HEK293 (cell line): ENCODE measurements around the gene RAB11B.

Experiments used
- BCL11B ChIP-seq: fragments of 450-650 bp; formaldehyde crosslinking; IDR thresholded peaks from 2 replicates; pipeline ENCODE4 v1.5.1; 2016; ENCODE audit warnings: low read depth, missing biosample characterization, missing genetic modification characterization
- FEZF1 ChIP-seq: fragments of 450-650 bp; formaldehyde crosslinking; IDR thresholded peaks from 2 replicates; pipeline ENCODE4 v1.5.1; 2016; ENCODE audit warnings: missing biosample characterization, missing genetic modification characterization
- GFI1B ChIP-seq: fragments of 450-650 bp; formaldehyde crosslinking; IDR thresholded peaks from 2 replicates; pipeline ENCODE4 v1.5.1; 2016; ENCODE audit warnings: missing biosample characterization, missing genetic modification characterization
- REST ChIP-seq: fragments of 450-650 bp; formaldehyde crosslinking; IDR thresholded peaks from 2 replicates; pipeline ENCODE4 v1.5.1; 2016; ENCODE audit warnings: missing biosample characterization, missing genetic modification characterization
- TSHZ1 ChIP-seq: fragments of 450-650 bp; formaldehyde crosslinking; IDR thresholded peaks from 2 replicates; pipeline ENCODE4 v1.5.1; 2016; ENCODE audit warnings: missing biosample characterization, missing genetic modification characterization, borderline replicate concordance
- ZBTB1 ChIP-seq: fragments of 450-650 bp; formaldehyde crosslinking; IDR thresholded peaks from 2 replicates; pipeline ENCODE4 v1.5.1; 2016; ENCODE audit warnings: missing biosample characterization, missing genetic modification characterization
- ZBTB8A ChIP-seq: fragments of 450-650 bp; formaldehyde crosslinking; IDR thresholded peaks from 2 replicates; pipeline ENCODE4 v1.5.1; 2016; ENCODE audit warnings: missing biosample characterization, missing genetic modification characterization
- ZEB2 ChIP-seq: fragments of 450-650 bp; formaldehyde crosslinking; IDR thresholded peaks from 2 replicates; pipeline ENCODE4 v1.5.1; 2016; ENCODE audit warnings: missing biosample characterization, missing genetic modification characterization
- ZFHX2 ChIP-seq: fragments of 450-650 bp; formaldehyde crosslinking; conservative IDR thresholded peaks from 2 replicates; pipeline ENCODE4 v1.5.1; 2016; ENCODE audit warnings: missing biosample characterization, missing genetic modification characterization
- ZNF140 ChIP-seq: fragments of 450-650 bp; formaldehyde crosslinking; IDR thresholded peaks from 2 replicates; pipeline ENCODE4 v1.5.1; 2016; ENCODE audit warnings: missing biosample characterization, missing genetic modification characterization
- ZNF239 ChIP-seq: fragments of 450-650 bp; formaldehyde crosslinking; IDR thresholded peaks from 2 replicates; pipeline ENCODE4 v1.5.1; 2016; ENCODE audit warnings: missing biosample characterization, missing genetic modification characterization
- ZNF248 ChIP-seq: fragments of 450-650 bp; formaldehyde crosslinking; IDR thresholded peaks from 2 replicates; pipeline ENCODE4 v1.5.1; 2017; ENCODE audit warnings: missing biosample characterization, missing genetic modification characterization
- ZNF274 ChIP-seq, 2 experiments: fragments of 200-500 bp in 1 of 2; fragments of 450-650 bp in 1 of 2; sonication (Bioruptor generic) in 1 of 2; formaldehyde crosslinking in 1 of 2; IDR thresholded peaks; 2 replicates each; pipeline versions ENCODE4 v1.5.1 to v1.6.1; 2014 to 2016; ENCODE audit warnings: borderline replicate concordance in 1 of 2, inconsistent platforms in 1 of 2, low read length in 1 of 2, missing biosample characterization in 1 of 2, missing genetic modification characterization in 1 of 2
- ZNF341 ChIP-seq: fragments of 450-650 bp; formaldehyde crosslinking; IDR thresholded peaks from 2 replicates; pipeline ENCODE4; 2016; ENCODE audit warnings: low read depth, missing biosample characterization, missing genetic modification characterization
- ZNF366 ChIP-seq: fragments of 450-650 bp; formaldehyde crosslinking; conservative IDR thresholded peaks from 2 replicates; pipeline ENCODE4 v1.5.1; 2016; ENCODE audit warnings: missing biosample characterization, missing genetic modification characterization
- ZNF391 ChIP-seq: fragments of 450-650 bp; formaldehyde crosslinking; IDR thresholded peaks from 2 replicates; pipeline ENCODE4 v1.5.1; 2016; ENCODE audit warnings: low read depth, missing biosample characterization, missing genetic modification characterization, borderline replicate concordance
- ZNF510 ChIP-seq: fragments of 450-650 bp; formaldehyde crosslinking; IDR thresholded peaks from 2 replicates; pipeline ENCODE4 v1.5.1; 2018; ENCODE audit warnings: mild to moderate bottlenecking, missing genetic modification characterization, missing biosample characterization; ENCODE audit not compliant: insufficient replicate concordance
- ZNF544 ChIP-seq: fragments of 450-650 bp; formaldehyde crosslinking; IDR thresholded peaks from 2 replicates; pipeline ENCODE4 v1.5.0; 2017; ENCODE audit warnings: missing biosample characterization, missing genetic modification characterization
- ZNF560 ChIP-seq: fragments of 450-650 bp; formaldehyde crosslinking; IDR thresholded peaks from 2 replicates; pipeline ENCODE4 v1.5.1; 2017; ENCODE audit warnings: missing biosample characterization, missing genetic modification characterization, borderline replicate concordance
- ZNF624 ChIP-seq: fragments of 450-650 bp; formaldehyde crosslinking; IDR thresholded peaks from 2 replicates; pipeline ENCODE4 v1.5.1; 2017; ENCODE audit warnings: missing biosample characterization, missing genetic modification characterization
- ZNF776 ChIP-seq: fragments of 450-650 bp; formaldehyde crosslinking; IDR thresholded peaks from 2 replicates; pipeline ENCODE4 v1.5.0; 2017; ENCODE audit warnings: missing biosample characterization, missing genetic modification characterization, borderline replicate concordance
- TF ChIP-seq, protein P1 (sequence below): fragments of 450-650 bp; formaldehyde crosslinking; IDR thresholded peaks from 2 replicates; pipeline ENCODE4 v1.5.1; 2016; ENCODE audit warnings: missing biosample characterization, missing genetic modification characterization
- TF ChIP-seq, protein P2 (sequence below): fragments of 450-650 bp; formaldehyde crosslinking; IDR thresholded peaks from 2 replicates; pipeline ENCODE4 v1.5.1; 2016; ENCODE audit warnings: missing biosample characterization, missing genetic modification characterization, low read depth
- TF ChIP-seq, protein P3 (sequence below): fragments of 450-650 bp; formaldehyde crosslinking; IDR thresholded peaks from 2 replicates; pipeline ENCODE4 v1.5.1; 2016; ENCODE audit warnings: missing biosample characterization, missing genetic modification characterization
- TF ChIP-seq, protein P4 (sequence below): fragments of 450-650 bp; formaldehyde crosslinking; IDR thresholded peaks from 2 replicates; pipeline ENCODE4 v1.5.1; 2016; ENCODE audit warnings: missing biosample characterization, missing genetic modification characterization

The RAB11B gene

DNA sequence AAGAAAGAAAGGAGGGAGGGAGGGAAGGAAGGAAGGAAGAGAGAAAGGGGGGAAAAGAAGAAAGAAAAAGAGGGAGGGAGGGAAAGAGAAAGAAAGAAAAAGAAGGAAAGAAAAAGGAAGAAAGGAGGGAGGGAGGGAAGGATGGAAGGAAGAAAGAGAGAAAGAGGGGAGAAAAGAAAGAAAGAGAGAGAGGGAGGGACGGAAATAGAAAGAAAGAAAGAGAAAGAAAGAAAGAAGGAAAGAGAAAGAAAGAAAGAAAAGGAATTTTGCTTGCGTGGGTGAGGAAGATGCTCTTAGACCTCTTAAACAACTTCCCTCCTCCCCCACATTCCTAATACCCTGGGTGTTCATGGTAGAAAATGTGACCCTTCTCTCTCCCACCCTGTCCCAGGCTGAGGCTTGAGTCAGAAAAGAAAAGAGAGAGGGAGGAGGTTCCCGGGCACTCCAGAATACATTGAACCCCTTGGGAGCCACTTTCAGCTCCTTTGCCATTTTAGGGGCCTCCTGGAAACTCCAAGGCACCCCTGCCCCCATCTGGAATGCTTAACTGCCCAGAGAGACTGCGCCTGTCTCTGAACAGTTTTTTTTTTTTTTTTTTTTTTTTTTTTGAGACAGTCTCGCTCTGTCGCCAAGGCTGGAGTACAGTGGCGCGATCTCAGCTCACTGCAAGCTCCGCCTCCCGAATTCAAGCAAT lies 37.9 kb upstream of the RAB11B start (continued):
- TF ChIP-seq, protein P1, sequence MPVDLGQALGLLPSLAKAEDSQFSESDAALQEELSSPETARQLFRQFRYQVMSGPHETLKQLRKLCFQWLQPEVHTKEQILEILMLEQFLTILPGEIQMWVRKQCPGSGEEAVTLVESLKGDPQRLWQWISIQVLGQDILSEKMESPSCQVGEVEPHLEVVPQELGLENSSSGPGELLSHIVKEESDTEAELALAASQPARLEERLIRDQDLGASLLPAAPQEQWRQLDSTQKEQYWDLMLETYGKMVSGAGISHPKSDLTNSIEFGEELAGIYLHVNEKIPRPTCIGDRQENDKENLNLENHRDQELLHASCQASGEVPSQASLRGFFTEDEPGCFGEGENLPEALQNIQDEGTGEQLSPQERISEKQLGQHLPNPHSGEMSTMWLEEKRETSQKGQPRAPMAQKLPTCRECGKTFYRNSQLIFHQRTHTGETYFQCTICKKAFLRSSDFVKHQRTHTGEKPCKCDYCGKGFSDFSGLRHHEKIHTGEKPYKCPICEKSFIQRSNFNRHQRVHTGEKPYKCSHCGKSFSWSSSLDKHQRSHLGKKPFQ (tag by site-specific recombination): no peak
- no peak for TF ChIP-seq ZNF560 (tag by site-specific recombination)
- no peak for TF ChIP-seq ZNF341 (tag by site-specific recombination)
- no peak for TF ChIP-seq ZNF391
- no peak for TF ChIP-seq ZNF140 (tag by site-specific recombination)
- TF ChIP-seq, protein P2, sequence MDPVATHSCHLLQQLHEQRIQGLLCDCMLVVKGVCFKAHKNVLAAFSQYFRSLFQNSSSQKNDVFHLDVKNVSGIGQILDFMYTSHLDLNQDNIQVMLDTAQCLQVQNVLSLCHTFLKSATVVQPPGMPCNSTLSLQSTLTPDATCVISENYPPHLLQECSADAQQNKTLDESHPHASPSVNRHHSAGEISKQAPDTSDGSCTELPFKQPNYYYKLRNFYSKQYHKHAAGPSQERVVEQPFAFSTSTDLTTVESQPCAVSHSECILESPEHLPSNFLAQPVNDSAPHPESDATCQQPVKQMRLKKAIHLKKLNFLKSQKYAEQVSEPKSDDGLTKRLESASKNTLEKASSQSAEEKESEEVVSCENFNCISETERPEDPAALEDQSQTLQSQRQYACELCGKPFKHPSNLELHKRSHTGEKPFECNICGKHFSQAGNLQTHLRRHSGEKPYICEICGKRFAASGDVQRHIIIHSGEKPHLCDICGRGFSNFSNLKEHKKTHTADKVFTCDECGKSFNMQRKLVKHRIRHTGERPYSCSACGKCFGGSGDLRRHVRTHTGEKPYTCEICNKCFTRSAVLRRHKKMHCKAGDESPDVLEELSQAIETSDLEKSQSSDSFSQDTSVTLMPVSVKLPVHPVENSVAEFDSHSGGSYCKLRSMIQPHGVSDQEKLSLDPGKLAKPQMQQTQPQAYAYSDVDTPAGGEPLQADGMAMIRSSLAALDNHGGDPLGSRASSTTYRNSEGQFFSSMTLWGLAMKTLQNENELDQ: no peak
- TF ChIP-seq REST (tag by site-specific recombination): no peak
- TF ChIP-seq, protein P3, sequence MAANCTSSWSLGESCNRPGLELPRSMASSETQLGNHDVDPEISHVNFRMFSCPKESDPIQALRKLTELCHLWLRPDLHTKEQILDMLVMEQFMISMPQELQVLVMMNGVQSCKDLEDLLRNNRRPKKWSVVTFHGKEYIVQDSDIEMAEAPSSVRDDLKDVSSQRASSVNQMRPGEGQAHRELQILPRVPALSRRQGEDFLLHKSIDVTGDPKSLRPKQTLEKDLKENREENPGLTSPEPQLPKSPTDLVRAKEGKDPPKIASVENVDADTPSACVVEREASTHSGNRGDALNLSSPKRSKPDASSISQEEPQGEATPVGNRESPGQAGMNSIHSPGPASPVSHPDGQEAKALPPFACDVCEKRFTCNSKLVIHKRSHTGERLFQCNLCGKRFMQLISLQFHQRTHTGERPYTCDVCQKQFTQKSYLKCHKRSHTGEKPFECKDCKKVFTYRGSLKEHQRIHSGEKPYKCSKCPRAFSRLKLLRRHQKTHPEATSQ (tag by site-specific recombination): no peak
- TF ChIP-seq BCL11B (tag by site-specific recombination): no peak
- TF ChIP-seq ZFHX2 (tag by site-specific recombination): peak; percentile 76
- no peak for TF ChIP-seq ZNF274 (IDR thresholded peaks at IDR 0.05; ENCODE audit: low read length)
- TF ChIP-seq ZNF274 (tag by site-specific recombination; IDR thresholded peaks at IDR 0.05; ENCODE audit: borderline replicate concordance): no peak
- TF ChIP-seq ZNF544 (tag by site-specific recombination): no peak
- TF ChIP-seq FEZF1 (tag by site-specific recombination): no peak
- TF ChIP-seq ZBTB1 (tag by site-specific recombination): no peak
- no peak for TF ChIP-seq ZNF624 (tag by site-specific recombination)
- TF ChIP-seq ZNF366 (tag by site-specific recombination): peak; percentile 100
- no peak for TF ChIP-seq ZNF776
- no peak for TF ChIP-seq ZEB2 (tag by site-specific recombination)
- no peak for TF ChIP-seq GFI1B (tag by site-specific recombination)
- no peak for TF ChIP-seq TSHZ1 (tag by site-specific recombination)
- no peak for TF ChIP-seq ZNF239
- TF ChIP-seq ZNF248 (tag by site-specific recombination): no peak
- TF ChIP-seq, protein P4, sequence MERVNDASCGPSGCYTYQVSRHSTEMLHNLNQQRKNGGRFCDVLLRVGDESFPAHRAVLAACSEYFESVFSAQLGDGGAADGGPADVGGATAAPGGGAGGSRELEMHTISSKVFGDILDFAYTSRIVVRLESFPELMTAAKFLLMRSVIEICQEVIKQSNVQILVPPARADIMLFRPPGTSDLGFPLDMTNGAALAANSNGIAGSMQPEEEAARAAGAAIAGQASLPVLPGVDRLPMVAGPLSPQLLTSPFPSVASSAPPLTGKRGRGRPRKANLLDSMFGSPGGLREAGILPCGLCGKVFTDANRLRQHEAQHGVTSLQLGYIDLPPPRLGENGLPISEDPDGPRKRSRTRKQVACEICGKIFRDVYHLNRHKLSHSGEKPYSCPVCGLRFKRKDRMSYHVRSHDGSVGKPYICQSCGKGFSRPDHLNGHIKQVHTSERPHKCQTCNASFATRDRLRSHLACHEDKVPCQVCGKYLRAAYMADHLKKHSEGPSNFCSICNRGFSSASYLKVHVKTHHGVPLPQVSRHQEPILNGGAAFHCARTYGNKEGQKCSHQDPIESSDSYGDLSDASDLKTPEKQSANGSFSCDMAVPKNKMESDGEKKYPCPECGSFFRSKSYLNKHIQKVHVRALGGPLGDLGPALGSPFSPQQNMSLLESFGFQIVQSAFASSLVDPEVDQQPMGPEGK: peak; percentile 26
- no peak for TF ChIP-seq ZNF510 (tag by site-specific recombination)
- TF ChIP-seq ZBTB8A (tag by site-specific recombination): no peak
